T-helper 1 cell treated with Interleukin-12 subunit alpha and Interleukin-12 subunit beta and Interleukin-4 antibody, amounts not matched to agents 30 μg/mL and 1 μg/mL, for 36 hours (primary cell): ENCODE data around the gene VRK3.
A peak's percentile ranks its signal among the peaks of the same experiment; 100 is the strongest.
"Not testable (repeated sequence)": the region's sequence is repeated elsewhere in the genome, so short reads cannot be mapped to it uniquely, and the experiment has no call there.

Experiments used
- H3K27ac Mint-ChIP-seq: one replicate; pipeline ENCODE4 v1.8.0; 2021; ENCODE audit warnings: mild to moderate bottlenecking, mixed read lengths
- H3K27me3 Mint-ChIP-seq: one replicate; pipeline ENCODE4 v1.8.0; 2021; ENCODE audit warnings: low read depth, mixed read lengths
- H3K36me3 Mint-ChIP-seq: one replicate; pipeline ENCODE4 v1.8.0; 2021; ENCODE audit warnings: low read depth, mixed read lengths
- H3K4me1 Mint-ChIP-seq: one replicate; pipeline ENCODE4 v1.8.0; 2021; ENCODE audit warnings: low read depth, mixed read lengths
- H3K4me3 Mint-ChIP-seq: one replicate; pipeline ENCODE4 v1.8.0; 2021; ENCODE audit warnings: mild to moderate bottlenecking, moderate library complexity, mixed read lengths
- H3K9me3 Mint-ChIP-seq: one replicate; pipeline ENCODE4 v1.8.0; 2021; ENCODE audit warnings: mixed read lengths

Gene VRK3

DNA sequence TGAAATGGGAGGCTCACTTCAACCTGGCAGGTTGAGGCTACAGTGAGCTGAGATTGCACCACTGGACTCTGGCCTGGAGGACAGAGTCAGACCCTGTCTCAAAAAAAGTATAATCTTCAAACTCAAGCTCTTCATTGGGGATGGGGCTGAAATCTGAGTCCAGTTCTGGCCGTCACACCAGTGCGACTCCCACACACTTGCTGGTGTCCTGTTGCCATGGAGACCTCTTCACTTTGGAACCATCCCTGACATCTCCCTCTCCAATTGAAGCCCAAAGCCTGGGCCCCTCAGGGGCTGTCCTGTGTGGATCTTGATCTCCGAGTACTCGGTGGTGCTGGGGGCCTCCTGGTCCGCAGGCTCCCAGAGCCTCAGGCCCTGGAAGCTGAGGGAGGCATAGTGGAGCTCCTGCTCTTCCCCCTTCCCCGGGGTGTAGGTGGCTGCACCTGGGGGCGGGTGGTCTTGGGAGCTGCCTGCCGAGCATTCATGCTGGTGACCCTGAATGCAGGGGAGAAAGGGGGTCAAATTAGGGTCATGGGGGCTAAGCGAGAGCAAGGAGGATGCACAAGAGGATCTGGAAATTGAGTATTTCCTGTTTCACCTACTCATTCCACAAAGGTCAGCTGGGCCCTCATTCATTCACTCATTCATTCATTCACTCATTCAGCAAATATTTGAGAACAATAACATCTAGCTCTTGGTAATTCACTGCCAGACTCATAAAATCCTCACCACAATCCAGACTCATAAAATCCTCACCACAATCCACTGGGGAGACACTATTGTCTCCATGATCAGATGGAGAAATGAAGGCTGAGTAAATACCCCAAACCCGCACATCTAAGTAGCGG lies 75.2 kb downstream of the VRK3 start:
- Mint-ChIP-seq H3K4me1 (peaks cover 2% of the 10 kb centered on the region), H3K4me3 (no peak overlapping the region), H3K27me3 (peaks cover 9% of the 10 kb centered on the region), H3K36me3 (no peaks in the 10 kb centered on the region), H3K9me3 (peaks cover 5% of the 10 kb centered on the region), H3K27ac (no peak overlapping the region)

GRCh38 chr19:49946415-49946814 lies 78.8 kb downstream of the VRK3 start:
- no peaks in the 10 kb centered on the region for H3K4me1 Mint-ChIP-seq
- H3K27ac Mint-ChIP-seq, result no peak overlapping the region
- H3K4me3 Mint-ChIP-seq, result no peak overlapping the region
- H3K9me3 Mint-ChIP-seq, result peaks cover 5% of the 10 kb centered on the region
- H3K36me3 Mint-ChIP-seq, result no peaks in the 10 kb centered on the region
- H3K27me3 Mint-ChIP-seq, result peaks cover 4% of the 10 kb centered on the region

GRCh38 chr19:49944567-49944966 lies 80.6 kb downstream of the VRK3 start:
- not testable (repeated sequence) for H3K27me3 Mint-ChIP-seq, H3K4me3 Mint-ChIP-seq, H3K27ac Mint-ChIP-seq, H3K36me3 Mint-ChIP-seq, H3K9me3 Mint-ChIP-seq, H3K4me1 Mint-ChIP-seq

GRCh38 chr19:49940482-49940791 lies 84.7 kb downstream of the VRK3 start:
- Mint-ChIP-seq H3K4me3 (no peak overlapping the region), H3K9me3 (peaks cover 4% of the 10 kb centered on the region), H3K36me3 (no peaks in the 10 kb centered on the region), H3K4me1 (peaks cover 5% of the 10 kb centered on the region), H3K27me3 (peaks cover 13% of the 10 kb centered on the region), H3K27ac (no peak overlapping the region)

DNA sequence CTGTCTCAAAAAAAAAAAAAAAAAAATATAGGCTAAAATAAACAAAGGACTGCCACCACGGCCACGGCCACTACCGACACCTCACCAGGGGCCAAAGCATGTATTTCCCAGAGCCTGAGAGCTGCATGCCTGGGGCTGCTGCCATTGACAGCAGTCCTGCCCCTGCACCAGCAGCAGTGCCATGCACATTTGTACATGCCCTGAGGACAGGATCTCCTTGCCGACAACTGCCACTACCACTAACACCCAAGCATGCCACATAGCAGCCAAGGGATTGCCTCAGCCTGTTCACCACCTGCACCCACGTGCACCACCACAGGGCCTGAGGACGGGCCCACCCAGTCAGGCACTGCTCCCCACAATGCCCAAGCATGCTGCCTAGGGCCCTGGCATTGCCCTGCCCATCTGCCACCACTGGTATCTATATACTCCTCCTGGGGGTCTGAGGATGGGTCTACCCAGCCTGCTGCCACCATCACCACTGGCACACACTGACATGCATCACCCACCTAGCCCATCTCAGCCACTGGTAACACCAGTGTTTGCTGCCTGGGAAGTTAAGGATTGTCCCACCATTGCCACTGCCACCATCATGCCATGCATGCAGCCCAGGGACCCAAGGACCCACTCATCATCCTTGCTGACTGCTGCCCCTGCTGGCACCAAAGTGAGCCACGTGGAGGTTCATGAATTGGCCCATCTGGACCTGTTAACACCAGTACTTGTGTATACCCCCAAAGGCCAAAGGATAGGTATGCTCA lies 85.3 kb downstream of the VRK3 start:
- no peaks in the 10 kb centered on the region for H3K36me3 Mint-ChIP-seq
- H3K27ac Mint-ChIP-seq, result no peak overlapping the region
- peaks cover 13% of the 10 kb centered on the region for H3K27me3 Mint-ChIP-seq
- no peak overlapping the region for H3K4me3 Mint-ChIP-seq
- no peaks in the 10 kb centered on the region for H3K9me3 Mint-ChIP-seq
- H3K4me1 Mint-ChIP-seq, result peaks cover 5% of the 10 kb centered on the region

DNA sequence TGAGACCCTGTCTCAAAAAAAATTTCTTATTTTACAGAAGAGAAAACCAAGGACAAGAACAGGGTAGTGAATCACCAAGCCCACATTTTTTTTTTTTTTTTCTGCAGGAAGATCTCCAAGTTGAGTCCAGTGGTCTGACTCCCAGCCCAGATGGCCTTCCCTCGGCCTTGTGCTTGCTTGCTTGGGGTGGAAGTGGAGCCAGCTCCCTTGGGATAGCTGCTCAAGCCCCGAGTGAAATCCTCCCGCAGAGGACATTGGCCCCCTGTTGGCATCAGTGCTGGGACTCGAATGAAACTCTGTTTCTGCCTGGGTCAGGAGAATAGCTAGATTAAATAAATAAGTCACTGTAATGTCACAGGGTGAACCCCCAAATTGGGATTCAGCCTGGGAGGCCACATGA lies 86.5 kb downstream of the VRK3 start:
- Mint-ChIP-seq H3K27ac (no peak overlapping the region), H3K4me3 (no peak overlapping the region), H3K36me3 (peaks cover 2% of the 10 kb centered on the region), H3K9me3 (no peaks in the 10 kb centered on the region), H3K4me1 (peaks cover 5% of the 10 kb centered on the region), H3K27me3 (peaks cover 13% of the 10 kb centered on the region)

- Mint-ChIP-seq H3K27me3 (peaks cover 13% of the 10 kb centered on the region), H3K4me3 (no peak overlapping the region), H3K4me1 (peaks cover 8% of the 10 kb centered on the region), H3K9me3 (no peaks in the 10 kb centered on the region), H3K36me3 (peaks cover 7% of the 10 kb centered on the region), H3K27ac (no peak overlapping the region)
Observed at GRCh38 chr19:49937750-49938381, 87.3 kb downstream of the VRK3 start.

GRCh38 chr19:49936549-49936948 lies 88.6 kb downstream of the VRK3 start:
- no peak overlapping the region for H3K27ac Mint-ChIP-seq
- peaks cover 15% of the 10 kb centered on the region for H3K36me3 Mint-ChIP-seq
- H3K4me3 Mint-ChIP-seq, result no peak overlapping the region
- peaks cover 4% of the 10 kb centered on the region for H3K9me3 Mint-ChIP-seq
- H3K27me3 Mint-ChIP-seq, result peaks cover 10% of the 10 kb centered on the region
- peaks cover 18% of the 10 kb centered on the region for H3K4me1 Mint-ChIP-seq

DNA sequence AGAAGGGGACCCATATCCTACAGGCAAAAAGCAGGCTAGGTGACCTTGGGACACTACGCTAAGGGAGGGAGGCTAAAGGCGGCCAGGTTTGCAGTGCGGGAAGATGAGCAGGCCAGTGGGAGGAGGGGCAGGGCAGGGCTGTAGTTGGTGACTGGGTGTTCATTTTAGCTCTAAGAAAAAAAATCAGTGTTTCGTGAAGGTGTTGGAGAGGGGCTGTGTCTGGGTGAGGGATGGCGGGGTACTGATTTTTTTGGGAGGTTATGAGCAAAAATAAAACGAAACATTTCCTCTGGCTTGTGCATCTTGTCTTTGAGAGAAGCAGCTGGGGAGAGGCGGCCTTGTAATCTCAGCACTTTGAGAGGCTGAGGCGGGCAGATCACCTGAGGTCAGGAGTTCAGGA lies 91.5 kb downstream of the VRK3 start:
- peaks cover 10% of the 10 kb centered on the region for H3K27me3 Mint-ChIP-seq
- H3K4me3 Mint-ChIP-seq, result peak overlapping the region; percentile 10
- peaks cover 30% of the 10 kb centered on the region for H3K4me1 Mint-ChIP-seq
- no peak overlapping the region for H3K27ac Mint-ChIP-seq
- H3K36me3 Mint-ChIP-seq, result peaks cover 33% of the 10 kb centered on the region
- H3K9me3 Mint-ChIP-seq, result peaks cover 4% of the 10 kb centered on the region

- Mint-ChIP-seq H3K4me3 (no peak overlapping the region), H3K9me3 (peaks cover 4% of the 10 kb centered on the region), H3K27me3 (peaks cover 10% of the 10 kb centered on the region), H3K36me3 (peaks cover 38% of the 10 kb centered on the region), H3K4me1 (peaks cover 35% of the 10 kb centered on the region), H3K27ac (peak overlapping the region; percentile 14)
Observed at GRCh38 chr19:49932731-49933131, 92.4 kb downstream of the VRK3 start.

DNA sequence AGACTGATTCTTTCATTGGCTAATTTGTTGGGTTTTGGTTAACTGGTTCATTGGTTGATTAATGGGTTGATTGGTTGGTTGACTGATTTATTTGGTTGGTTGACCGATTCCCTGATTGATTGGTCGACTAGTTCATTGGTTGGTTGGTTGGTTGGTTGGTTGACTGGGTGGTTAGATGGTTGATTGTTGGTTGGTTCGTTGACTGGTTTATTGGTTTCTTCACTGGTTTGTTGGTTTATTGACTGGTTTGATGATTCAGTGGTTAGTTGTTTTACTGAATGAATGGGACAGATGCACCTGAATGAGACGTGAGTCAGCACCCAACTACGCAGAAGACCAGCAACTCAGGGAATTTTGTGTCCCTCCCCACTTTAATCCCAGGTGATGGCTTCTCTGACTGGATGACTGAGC lies 93.1 kb downstream of the VRK3 start:
- H3K36me3 Mint-ChIP-seq, result peaks cover 45% of the 10 kb centered on the region
- peak overlapping the region; percentile 15 for H3K4me3 Mint-ChIP-seq
- H3K9me3 Mint-ChIP-seq, result peaks cover 4% of the 10 kb centered on the region
- H3K27me3 Mint-ChIP-seq, result peaks cover 10% of the 10 kb centered on the region
- H3K4me1 Mint-ChIP-seq, result peaks cover 42% of the 10 kb centered on the region
- H3K27ac Mint-ChIP-seq, result peak overlapping the region; percentile 34

- Mint-ChIP-seq H3K27me3 (peaks cover 4% of the 10 kb centered on the region), H3K36me3 (peaks cover 47% of the 10 kb centered on the region), H3K27ac (peak overlapping the region; percentile 22), H3K4me1 (peaks cover 43% of the 10 kb centered on the region), H3K4me3 (no peak overlapping the region), H3K9me3 (peaks cover 4% of the 10 kb centered on the region)
Observed at GRCh38 chr19:49931293-49932040, 93.7 kb downstream of the VRK3 start.

DNA sequence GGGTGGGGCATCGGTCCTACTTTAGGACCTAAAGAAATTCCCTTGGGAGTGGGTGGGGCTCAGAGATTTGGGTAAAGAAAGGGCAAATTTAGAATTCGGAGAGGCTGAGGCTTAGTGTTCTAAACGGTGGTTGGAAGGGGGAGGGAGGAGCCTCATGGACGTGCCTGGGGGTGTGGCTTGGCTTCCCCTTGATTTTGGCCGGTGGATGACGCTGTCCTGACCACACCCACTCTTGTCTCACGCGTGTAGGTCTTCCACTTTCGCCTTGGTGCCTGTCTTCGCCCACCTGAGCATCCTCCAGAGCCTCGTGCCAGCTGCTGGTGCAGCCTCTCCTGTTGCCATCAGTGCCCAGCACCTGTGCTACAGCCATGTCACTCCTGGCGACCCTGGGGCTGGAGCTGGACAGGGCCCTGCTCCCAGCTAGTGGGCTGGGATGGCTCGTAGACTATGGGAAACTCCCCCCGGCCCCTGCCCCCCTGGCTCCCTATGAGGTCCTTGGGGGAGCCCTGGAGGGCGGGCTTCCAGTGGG lies 94.6 kb downstream of the VRK3 start:
- Mint-ChIP-seq H3K36me3 (peaks cover 50% of the 10 kb centered on the region), H3K9me3 (peaks cover 4% of the 10 kb centered on the region), H3K4me3 (peak overlapping the region; percentile 100), H3K4me1 (peaks cover 45% of the 10 kb centered on the region), H3K27me3 (no peaks in the 10 kb centered on the region), H3K27ac (peak overlapping the region; percentile 99)
